HG03378 (cell line): ENCODE results near the gene GNG4.

ENCODE experiments used
- ATAC-seq: cut with Tn5 transposase; IDR thresholded peaks from one replicate; pipeline ENCODE4 v1.9.1; 2021; ENCODE audit warnings: mild to moderate bottlenecking, moderate library complexity; ENCODE audit not compliant: unreplicated experiment

GNG4 gene

DNA sequence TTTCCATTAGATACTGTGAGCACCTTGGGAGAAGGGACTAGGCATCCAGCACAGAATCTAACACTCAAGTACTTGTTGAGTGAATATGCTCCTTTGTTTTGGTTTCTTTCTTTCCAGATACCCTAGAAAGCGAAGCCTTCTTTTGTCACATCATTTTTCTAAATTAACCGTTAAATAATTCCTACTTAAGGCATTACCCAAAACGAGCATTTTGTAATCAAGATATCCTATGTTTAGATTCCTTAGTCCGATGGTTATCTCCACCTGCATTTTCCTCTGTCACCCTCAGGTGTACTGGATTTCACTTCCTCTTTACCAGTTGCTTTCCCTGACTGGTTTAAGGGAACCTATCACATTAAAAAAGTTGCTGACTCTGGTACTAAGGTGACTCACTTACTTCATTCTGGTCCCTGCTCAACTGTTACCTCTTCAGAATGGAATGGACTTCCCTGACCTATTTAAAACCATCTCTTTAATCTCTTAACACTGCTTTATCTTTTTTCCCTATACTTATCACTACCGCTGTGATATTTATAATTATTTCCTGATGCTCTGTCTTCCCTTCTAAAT is 148.5 kb downstream of the GNG4 start:
- ATAC-seq: no peak
